Stimulated activated CD4-positive, alpha-beta T cell treated with anti-CD3 and anti-CD28 coated beads, Interleukin-15, amount 100 ng/mL, for 48 hours (primary cell): ENCODE results near the gene CAPN13.

ENCODE experiments used
- DNase-seq, 2 donors: peaks; one replicate each; pipeline ENCODE4 v3.0.0-alpha.2; 2020; ENCODE audit warnings: low read depth in 2 of 2

Gene CAPN13

GRCh38 chr2:30730736-30731647, 76.3 kb downstream of the CAPN13 start:
- no peak for DNase-seq

DNA sequence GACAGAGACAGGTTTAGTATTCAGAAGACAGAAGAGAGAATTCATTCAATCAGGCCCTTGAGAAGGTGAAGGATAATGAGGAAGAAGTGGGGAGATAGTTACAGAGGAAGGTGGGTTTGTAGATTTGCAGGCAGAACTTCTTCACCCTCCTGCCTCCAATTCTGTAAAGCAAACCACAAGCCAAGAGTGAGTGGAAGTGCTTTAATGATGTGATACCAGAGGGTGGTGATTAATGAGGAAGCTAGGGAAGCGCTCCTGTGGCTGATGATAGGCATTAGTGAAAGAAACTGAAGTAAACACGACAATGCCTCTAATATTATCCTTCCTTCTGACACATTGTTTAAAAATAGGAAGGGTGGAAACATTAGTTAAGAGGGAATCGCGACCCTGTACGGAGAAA, 78.2 kb downstream of the CAPN13 start:
- no peak for DNase-seq

DNA sequence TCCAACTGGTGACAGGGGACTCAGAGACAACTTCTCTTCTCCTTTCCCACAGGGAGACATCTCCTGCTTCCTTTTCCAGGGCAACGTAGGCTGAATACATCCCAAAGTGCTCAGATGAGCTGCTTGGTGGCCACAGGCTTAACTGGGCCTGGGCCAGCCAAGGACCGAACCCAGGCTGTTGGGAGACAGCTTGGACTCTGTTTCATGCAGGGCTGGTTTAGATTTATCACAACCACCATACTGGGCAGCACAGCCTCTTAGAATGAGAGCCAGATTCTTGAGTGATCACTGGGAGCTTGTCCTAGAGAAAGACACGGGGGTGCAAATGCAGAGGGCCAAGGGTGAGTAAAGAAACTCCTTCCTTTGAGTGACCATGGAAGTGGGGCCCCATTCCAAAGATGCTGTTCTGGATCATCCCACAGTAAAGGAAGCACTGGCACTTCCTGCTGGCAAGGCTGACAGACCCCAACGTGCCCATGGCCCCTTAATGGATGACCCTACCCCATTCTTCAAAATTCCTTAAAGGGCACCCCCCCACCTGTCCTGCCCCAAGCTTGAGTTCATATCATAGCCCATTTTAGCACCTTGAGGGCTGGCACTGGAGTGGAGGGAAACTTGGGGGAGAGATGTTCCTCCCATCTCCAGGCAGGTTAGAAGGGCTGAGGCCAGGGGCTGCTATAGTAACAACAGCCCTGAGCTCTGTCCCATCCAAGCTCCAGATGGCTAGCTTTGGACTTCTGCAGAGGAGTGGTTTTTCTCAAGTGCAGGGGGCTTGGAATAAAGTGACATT, 84.1 kb downstream of the CAPN13 start:
- DNase-seq = no peak

- DNase-seq = no peak
Observed at GRCh38 chr2:30721668-30722647, 85.3 kb downstream of the CAPN13 start.

- no peak for DNase-seq
Observed at GRCh38 chr2:30721241-30721640, 86.0 kb downstream of the CAPN13 start.

DNA sequence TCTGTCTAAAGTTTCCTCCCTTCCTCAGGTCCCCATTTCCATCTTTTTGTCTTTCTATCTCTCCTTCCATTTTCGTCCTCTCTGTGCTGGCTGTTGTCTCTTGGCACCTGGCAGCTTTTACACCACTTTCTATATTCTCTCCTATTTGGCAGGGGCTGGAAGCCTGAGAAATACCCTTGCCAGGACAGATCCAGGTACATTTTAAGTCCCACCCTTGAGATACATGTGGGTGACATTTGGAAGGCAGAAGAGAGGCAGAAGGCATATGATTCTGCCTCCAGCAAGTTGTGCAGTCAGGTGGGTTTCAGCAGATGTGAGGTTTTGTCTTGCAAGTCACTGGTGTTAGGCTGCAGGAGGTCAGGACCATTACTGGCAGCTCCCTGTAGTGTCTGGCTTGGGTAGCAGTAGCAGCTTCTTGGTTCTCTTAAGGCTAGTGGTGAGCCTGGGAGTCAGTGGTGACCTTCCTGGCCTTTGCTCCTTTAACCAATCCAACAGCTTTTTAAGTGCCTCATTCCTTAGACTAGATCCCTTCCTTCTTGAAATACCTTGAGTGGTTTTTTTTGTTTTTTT, 90.1 kb downstream of the CAPN13 start:
- DNase-seq = no peak

- DNase-seq = no peak
Observed at GRCh38 chr2:30716123-30716900, 90.9 kb downstream of the CAPN13 start.

DNA sequence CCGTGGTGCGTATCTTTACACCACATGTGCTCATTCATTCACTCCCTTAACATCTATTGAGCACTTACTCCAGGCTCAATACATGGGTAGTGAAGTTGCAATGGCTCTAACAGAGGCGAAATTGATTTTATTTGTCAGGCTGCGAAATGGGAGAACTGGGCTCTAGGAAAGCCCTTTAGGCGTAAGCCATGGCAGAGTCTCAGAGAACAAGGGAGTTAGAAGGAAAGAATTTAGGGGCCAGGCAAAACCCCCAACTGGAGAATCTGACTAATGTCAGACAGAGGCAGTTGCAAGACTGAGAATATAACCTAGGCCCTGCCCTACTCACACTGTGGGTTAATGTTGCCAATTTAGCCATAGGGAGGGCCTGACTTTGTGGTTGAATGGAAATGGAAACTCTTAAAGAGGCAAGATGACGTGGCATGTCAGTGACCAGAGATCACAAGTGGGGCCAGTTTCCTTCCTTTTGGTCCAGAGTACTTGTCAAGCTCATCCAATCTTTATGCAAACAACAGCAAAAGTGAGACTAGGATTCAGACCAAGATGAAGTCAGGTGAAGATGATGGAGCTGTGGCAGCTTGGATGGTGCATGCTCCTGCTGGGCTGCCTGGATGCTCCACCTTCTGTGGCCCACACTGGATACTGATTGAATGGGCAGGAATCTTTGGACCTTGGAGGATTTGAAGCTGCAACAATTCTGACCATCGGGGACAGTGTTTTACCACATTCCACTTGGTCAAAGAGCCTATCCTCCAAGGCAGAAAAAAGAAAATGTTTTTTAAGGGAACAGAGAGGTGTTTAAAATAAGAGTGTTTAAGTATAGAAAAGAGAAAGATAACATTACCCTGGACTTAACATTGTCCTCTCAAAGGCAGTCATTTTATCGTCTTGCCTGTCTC, 92.2 kb downstream of the CAPN13 start:
- DNase-seq = no peak

DNA sequence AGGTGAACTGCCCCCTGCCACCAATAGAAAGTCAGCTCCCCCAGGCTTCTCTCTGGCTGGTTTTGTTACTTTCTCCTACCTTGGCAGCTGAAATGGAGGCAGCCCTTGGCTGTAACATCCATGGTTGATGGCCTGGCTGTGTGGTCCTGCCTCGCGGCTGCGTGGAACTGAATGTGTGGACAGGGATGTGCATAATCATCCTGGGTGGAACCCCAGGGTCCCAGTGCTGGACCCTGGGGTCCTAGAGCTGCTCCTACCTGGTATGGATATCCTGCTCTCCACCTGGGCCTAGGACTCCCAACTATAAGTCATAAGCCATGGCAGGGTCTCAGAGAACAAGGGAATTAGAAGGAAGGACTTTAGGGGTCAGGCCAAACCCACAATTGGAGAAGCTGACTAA, 93.5 kb downstream of the CAPN13 start:
- DNase-seq = no peak

DNA sequence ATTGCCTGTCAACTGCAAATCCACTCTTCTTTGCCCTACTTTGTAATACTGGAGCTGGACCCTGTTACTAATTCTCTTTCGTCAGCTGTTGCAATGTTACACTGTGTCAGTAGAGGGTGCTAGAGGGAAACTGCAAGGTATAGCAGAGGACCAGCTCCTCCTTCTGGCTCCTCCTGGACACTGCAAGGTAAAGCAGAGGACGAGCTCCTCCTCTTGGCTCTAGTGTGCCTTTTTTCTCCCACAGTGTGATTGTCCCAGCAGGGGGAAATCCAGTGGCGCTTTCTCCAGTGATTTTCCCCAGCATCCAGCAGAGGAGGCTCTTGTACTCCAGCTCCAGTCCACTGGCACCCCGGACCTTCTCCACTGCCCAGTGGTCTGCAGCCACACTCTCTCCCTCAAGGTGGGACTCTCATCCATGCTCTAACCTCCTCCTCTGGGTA, 95.6 kb downstream of the CAPN13 start:
- DNase-seq = peak; percentile 73 to 84

- no peak for DNase-seq
Observed at GRCh38 chr2:30710461-30710860, 96.8 kb downstream of the CAPN13 start.

- no peak for DNase-seq
Observed at GRCh38 chr2:30710016-30710415, 97.2 kb downstream of the CAPN13 start.

DNA sequence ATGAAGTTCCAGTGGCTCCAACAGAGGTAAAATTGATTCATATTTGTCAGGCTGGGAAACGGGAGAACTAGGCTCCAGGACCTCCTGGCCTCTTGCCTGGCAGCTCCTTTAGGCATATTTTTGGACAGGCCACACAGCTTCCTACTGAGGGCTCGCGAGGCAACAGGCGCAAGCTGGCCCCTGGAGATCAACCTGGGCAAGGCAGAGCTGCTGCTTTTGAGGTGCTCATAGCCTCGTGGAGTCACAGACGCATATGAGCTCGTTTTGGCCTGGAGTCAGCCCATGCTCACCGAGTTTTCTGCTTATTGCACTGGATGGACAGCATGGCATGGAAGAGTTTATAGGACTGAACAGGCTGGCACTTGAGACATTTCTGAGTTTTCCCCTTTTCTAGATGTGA, 97.7 kb downstream of the CAPN13 start:
- no peak for DNase-seq

GRCh38 chr2:30708491-30709290, 98.6 kb downstream of the CAPN13 start:
- DNase-seq = no peak

GRCh38 chr2:30707304-30707903, 99.8 kb downstream of the CAPN13 start:
- DNase-seq = no peak

DNA sequence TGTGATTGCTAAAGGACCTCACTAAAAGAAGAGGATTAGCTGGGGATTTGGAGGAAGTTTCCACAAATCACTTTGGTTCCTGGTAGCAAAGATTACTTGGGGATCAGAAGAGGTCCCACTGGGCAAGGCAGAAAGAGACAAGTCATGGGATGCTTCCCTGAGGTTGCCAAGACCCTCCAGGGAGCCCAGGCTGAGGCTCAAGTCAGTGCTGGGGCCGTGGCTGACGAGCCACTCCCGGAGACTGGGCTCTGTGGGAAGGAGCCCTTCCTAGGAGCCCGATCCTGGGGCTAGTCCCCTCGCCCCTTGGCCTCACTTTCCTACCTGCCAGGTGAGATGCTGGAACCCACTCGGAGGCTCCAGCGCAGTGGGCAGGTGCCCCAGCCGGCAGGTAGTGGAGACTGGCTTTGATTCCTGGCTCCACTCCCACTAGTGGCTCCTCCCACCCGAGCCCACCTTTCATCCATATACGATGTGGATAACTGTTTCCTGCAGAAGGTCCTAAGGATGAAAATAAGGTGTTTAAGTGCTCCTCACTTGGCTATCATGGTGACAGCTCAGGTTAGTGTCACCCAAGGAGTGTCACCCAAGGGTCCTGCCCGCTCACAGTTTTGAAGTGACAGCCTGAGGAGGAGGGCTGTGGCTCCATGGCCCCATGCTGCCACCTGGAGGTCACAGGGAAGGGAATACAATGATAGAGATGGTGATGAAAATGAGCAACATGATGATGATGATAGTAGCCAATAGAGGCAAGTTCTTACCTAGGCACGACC, 100.5 kb downstream of the CAPN13 start:
- DNase-seq = peak; percentile 61 to 64
